Measurements from ENCODE around the gene SHISA8. TPM values are rescaled to one million over a fixed set of nuclear protein-coding genes. Genes with fewer than 3 reads are reported as not detected.
A peak's percentile ranks its signal among the peaks of the same experiment; 100 is the strongest.

The SHISA8 gene
- total RNA-seq, 2 experiments from 2014 or later, result 0.30 to 0.70 TPM

GRCh38 chr22:41916745-41917358 is 2.0 kb upstream of the SHISA8 start:
- CTCF ChIA-PET, result interaction anchor here (0.7 to 2.1 kb wide), 5 partner anchors 9 to 250 kb away, joined by 3 to 14 read pairs (median 3); partner anchors contain the start of gene TNFRSF13C
- ATAC-seq (no peak), DNase-seq (no peak)
- peaks cover 38% of the 10 kb centered on the region for H3K27me3 Mint-ChIP-seq
- no peaks in the 10 kb centered on the region for H3K36me3 Mint-ChIP-seq
- no peak overlapping the region for H3K4me3 Mint-ChIP-seq
- no peak overlapping the region for H3K27ac Mint-ChIP-seq
- H3K4me1 Mint-ChIP-seq, result peaks cover 11% of the 10 kb centered on the region
- H3K9me3 Mint-ChIP-seq (ENCODE audit: low read depth), result no peaks in the 10 kb centered on the region

GRCh38 chr22:41915786-41916493 is 1.1 kb upstream of the SHISA8 start:
- no peaks in the 10 kb centered on the region for H3K36me3 Mint-ChIP-seq
- H3K27me3 Mint-ChIP-seq, result peaks cover 46% of the 10 kb centered on the region
- CTCF ChIA-PET, result interaction anchor here (0.7 to 2.1 kb wide), 5 partner anchors 8 to 249 kb away, joined by 3 to 14 read pairs (median 3); partner anchors contain the start of gene TNFRSF13C
- H3K9me3 Mint-ChIP-seq (ENCODE audit: low read depth), result no peaks in the 10 kb centered on the region
- DNase-seq (no peak), ATAC-seq (no peak)
- peaks cover 13% of the 10 kb centered on the region for H3K4me1 Mint-ChIP-seq
- H3K27ac Mint-ChIP-seq, result no peak overlapping the region
- H3K4me3 Mint-ChIP-seq, result no peak overlapping the region

- CTCF ChIA-PET, result interaction anchor here (0.8 kb wide), 1 partner anchor 11 kb away, joined by 3 read pairs; no protein-coding TSS in a partner anchor
- ATAC-seq, result peak; percentile 10
- no peaks in the 10 kb centered on the region for H3K9me3 Mint-ChIP-seq (ENCODE audit: low read depth)
- H3K27me3 Mint-ChIP-seq, result peaks cover 51% of the 10 kb centered on the region
- DNase-seq, result no peak
- H3K27ac Mint-ChIP-seq, result no peak overlapping the region
- no peaks in the 10 kb centered on the region for H3K36me3 Mint-ChIP-seq
- peaks cover 13% of the 10 kb centered on the region for H3K4me1 Mint-ChIP-seq
- no peak overlapping the region for H3K4me3 Mint-ChIP-seq
Observed at GRCh38 chr22:41914611-41915034, 251 bp downstream of the SHISA8 start.

GRCh38 chr22:41913842-41914534 is 886 bp downstream of the SHISA8 start:
- H3K27ac Mint-ChIP-seq, result no peak overlapping the region
- H3K4me1 Mint-ChIP-seq, result peaks cover 15% of the 10 kb centered on the region
- H3K4me3 Mint-ChIP-seq, result no peak overlapping the region
- no peaks in the 10 kb centered on the region for H3K36me3 Mint-ChIP-seq
- peaks cover 56% of the 10 kb centered on the region for H3K27me3 Mint-ChIP-seq
- ATAC-seq, result no peak
- no peaks in the 10 kb centered on the region for H3K9me3 Mint-ChIP-seq (ENCODE audit: low read depth)
- DNase-seq, result no peak
- CTCF ChIA-PET, result interaction anchor here (0.8 to 2.6 kb wide), 3 partner anchors 11 to 13 kb away, joined by 3 to 9 read pairs (median 4); partner anchors contain the start of gene TNFRSF13C

GRCh38 chr22:41913040-41913719 is 1.7 kb downstream of the SHISA8 start:
- DNase-seq (no peak), ATAC-seq (no peak)
- no peak overlapping the region for H3K4me3 Mint-ChIP-seq
- H3K27me3 Mint-ChIP-seq, result peaks cover 59% of the 10 kb centered on the region
- peaks cover 20% of the 10 kb centered on the region for H3K4me1 Mint-ChIP-seq
- no peak overlapping the region for H3K27ac Mint-ChIP-seq
- no peaks in the 10 kb centered on the region for H3K9me3 Mint-ChIP-seq (ENCODE audit: low read depth)
- CTCF ChIA-PET, result interaction anchor here (1.0 to 2.6 kb wide), 4 partner anchors 13 to 177 kb away, joined by 3 to 9 read pairs (median 4); partner anchors contain the start of genes NDUFA6 and TNFRSF13C
- H3K36me3 Mint-ChIP-seq, result no peaks in the 10 kb centered on the region

GRCh38 chr22:41912338-41913039 is 2.4 kb downstream of the SHISA8 start:
- ATAC-seq (no peak), DNase-seq (no peak)
- CTCF ChIA-PET, result interaction anchor here (1.0 to 2.6 kb wide), 6 partner anchors 12 to 215 kb away, joined by 3 to 9 read pairs (median 4); partner anchors contain the start of genes NDUFA6 and TNFRSF13C
- H3K4me3 Mint-ChIP-seq, result no peak overlapping the region
- peaks cover 24% of the 10 kb centered on the region for H3K4me1 Mint-ChIP-seq
- H3K36me3 Mint-ChIP-seq, result no peaks in the 10 kb centered on the region
- peaks cover 59% of the 10 kb centered on the region for H3K27me3 Mint-ChIP-seq
- H3K27ac Mint-ChIP-seq, result no peak overlapping the region
- H3K9me3 Mint-ChIP-seq (ENCODE audit: low read depth), result no peaks in the 10 kb centered on the region

- no peaks in the 10 kb centered on the region for H3K36me3 Mint-ChIP-seq
- CTCF ChIA-PET, result interaction anchor here (1.0 to 2.6 kb wide), 3 partner anchors 13 to 224 kb away, joined by 3 to 9 read pairs (median 8); no protein-coding TSS in a partner anchor
- H3K27me3 Mint-ChIP-seq, result peaks cover 48% of the 10 kb centered on the region
- peaks cover 27% of the 10 kb centered on the region for H3K4me1 Mint-ChIP-seq
- H3K9me3 Mint-ChIP-seq (ENCODE audit: low read depth), result no peaks in the 10 kb centered on the region
- ATAC-seq (no peak), DNase-seq (no peak)
- no peak overlapping the region for H3K27ac Mint-ChIP-seq
- no peak overlapping the region for H3K4me3 Mint-ChIP-seq
Observed at GRCh38 chr22:41911001-41911611, 3.8 kb downstream of the SHISA8 start.

- no peak overlapping the region for H3K4me3 Mint-ChIP-seq
- DNase-seq (no peak), ATAC-seq (peak; percentile 25)
- peaks cover 40% of the 10 kb centered on the region for H3K27me3 Mint-ChIP-seq
- peaks cover 27% of the 10 kb centered on the region for H3K4me1 Mint-ChIP-seq
- CTCF ChIA-PET, result interaction anchor here (1.0 kb wide), 1 partner anchor 223 kb away, joined by 3 read pairs; no protein-coding TSS in a partner anchor
- H3K27ac Mint-ChIP-seq, result no peak overlapping the region
- H3K9me3 Mint-ChIP-seq (ENCODE audit: low read depth), result no peaks in the 10 kb centered on the region
- peaks cover 3% of the 10 kb centered on the region for H3K36me3 Mint-ChIP-seq
Observed at GRCh38 chr22:41910050-41911000, 4.5 kb downstream of the SHISA8 start.

- Mint-ChIP-seq H3K27ac (no peak overlapping the region), H3K9me3 (ENCODE audit: low read depth) (no peaks in the 10 kb centered on the region), H3K27me3 (peaks cover 38% of the 10 kb centered on the region), H3K4me1 (peaks cover 27% of the 10 kb centered on the region), H3K36me3 (peaks cover 3% of the 10 kb centered on the region), H3K4me3 (no peak overlapping the region)
- ATAC-seq, result no peak
- CTCF ChIA-PET, result interaction anchor here (2.0 to 2.7 kb wide), 3 partner anchors 17 to 242 kb away, joined by 6 to 15 read pairs (median 12); partner anchors contain the start of gene TNFRSF13C
- DNase-seq, result no peak
Observed at GRCh38 chr22:41909310-41910049, 5.4 kb downstream of the SHISA8 start.

GRCh38 chr22:41908411-41909309 is 6.2 kb downstream of the SHISA8 start:
- CTCF ChIA-PET, result interaction anchor here (0.8 to 2.7 kb wide), 9 partner anchors 8 to 505 kb away, joined by 3 to 15 read pairs (median 4); partner anchors contain the start of genes CENPM and TNFRSF13C
- Mint-ChIP-seq H3K9me3 (ENCODE audit: low read depth) (no peaks in the 10 kb centered on the region), H3K27me3 (peaks cover 38% of the 10 kb centered on the region), H3K4me3 (peak overlapping the region; percentile 32), H3K36me3 (peaks cover 3% of the 10 kb centered on the region), H3K4me1 (peaks cover 27% of the 10 kb centered on the region), H3K27ac (peak overlapping the region; percentile 63)
- ATAC-seq, result peak; percentile 37
- peak; percentile 73 for DNase-seq

All from activated CD8-positive, alpha-beta memory T cell treated with anti-CD3 and anti-CD28 coated beads, Interleukin-2, amount 10 ng/mL, durations not matched to agents 7 days and 5 days (primary cell).